Activated naive CD8-positive, alpha-beta T cell treated with anti-CD3 and anti-CD28 coated beads for 36 hours (primary cell): ENCODE results near the gene DCAF5. TPM values are rescaled to one million over a fixed set of nuclear protein-coding genes. Genes with fewer than 3 reads are reported as not detected.

ENCODE experiments used
- DNase-seq: peaks from one replicate; pipeline ENCODE4 v3.0.0; 2021
- H3K27ac Mint-ChIP-seq: one replicate; pipeline ENCODE4 v1.8.0; 2022; ENCODE audit warnings: mild to moderate bottlenecking, moderate library complexity, mixed read lengths
- H3K27me3 Mint-ChIP-seq: one replicate; pipeline ENCODE4 v1.8.0; 2022; ENCODE audit warnings: mild to moderate bottlenecking, mixed read lengths
- H3K36me3 Mint-ChIP-seq: one replicate; pipeline ENCODE4 v1.8.0; 2021; ENCODE audit warnings: mild to moderate bottlenecking, mixed read lengths
- H3K4me1 Mint-ChIP-seq: one replicate; pipeline ENCODE4 v1.8.0; 2021; ENCODE audit warnings: mixed read lengths
- H3K4me3 Mint-ChIP-seq: one replicate; pipeline ENCODE4 v1.8.0; 2022; ENCODE audit warnings: mild to moderate bottlenecking, moderate library complexity, mixed read lengths
- H3K9me3 Mint-ChIP-seq: one replicate; pipeline ENCODE4 v1.8.0; 2022; ENCODE audit warnings: mixed read lengths
- total RNA-seq, 2 experiments: library from RNA; stranded (reverse); gene quantifications; one replicate each; pipeline ENCODE4 v1.2.3, GENCODE V29; 2021

Gene DCAF5
- total RNA-seq, 2 experiments from 2014 or later: 33.4 to 35.1 TPM

DNA sequence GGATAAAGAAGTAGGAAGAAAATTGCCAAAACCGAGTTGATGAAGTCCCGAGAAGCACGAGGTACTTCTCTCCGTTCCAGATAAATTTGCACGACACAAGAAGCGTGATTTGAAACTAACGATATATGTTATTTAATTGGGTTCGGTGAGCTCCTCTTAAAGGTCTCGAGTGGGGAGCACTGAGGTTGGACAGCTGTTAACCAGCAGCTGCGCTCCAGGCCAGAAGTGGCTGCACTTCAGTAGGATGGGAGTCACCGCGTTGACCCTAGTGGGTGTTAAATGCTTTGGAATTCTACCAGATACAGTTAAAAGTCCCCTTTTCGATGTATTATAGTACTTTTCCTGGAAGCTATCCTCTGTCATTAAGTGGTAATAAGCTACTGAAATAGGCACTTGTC, 953 bp upstream of the DCAF5 start:
- H3K4me3 Mint-ChIP-seq: peak overlapping the region; percentile 86
- H3K27ac Mint-ChIP-seq: peak overlapping the region; percentile 85
- H3K36me3 Mint-ChIP-seq: peaks cover under 1% of the 10 kb centered on the region
- no peak for DNase-seq
- H3K27me3 Mint-ChIP-seq: peaks cover 3% of the 10 kb centered on the region
- no peaks in the 10 kb centered on the region for H3K9me3 Mint-ChIP-seq
- peaks cover 27% of the 10 kb centered on the region for H3K4me1 Mint-ChIP-seq

GRCh38 chr14:69153152-69153872, 393 bp upstream of the DCAF5 start:
- Mint-ChIP-seq H3K36me3 (peaks cover 6% of the 10 kb centered on the region), H3K4me3 (peak overlapping the region; percentile 93), H3K27ac (peak overlapping the region; percentile 85), H3K4me1 (peaks cover 31% of the 10 kb centered on the region), H3K27me3 (peaks cover under 1% of the 10 kb centered on the region), H3K9me3 (no peaks in the 10 kb centered on the region)
- peak; percentile 91 for DNase-seq

GRCh38 chr14:69152181-69152901, 578 bp downstream of the DCAF5 start:
- Mint-ChIP-seq H3K27me3 (no peaks in the 10 kb centered on the region), H3K36me3 (peaks cover 9% of the 10 kb centered on the region), H3K4me1 (peaks cover 39% of the 10 kb centered on the region), H3K27ac (peak overlapping the region; percentile 92), H3K4me3 (peak overlapping the region; percentile 93), H3K9me3 (no peaks in the 10 kb centered on the region)
- DNase-seq: peak; percentile 9

- Mint-ChIP-seq H3K27me3 (no peaks in the 10 kb centered on the region), H3K27ac (peak overlapping the region; percentile 92), H3K4me3 (peak overlapping the region; percentile 93), H3K4me1 (peaks cover 44% of the 10 kb centered on the region), H3K36me3 (peaks cover 9% of the 10 kb centered on the region), H3K9me3 (no peaks in the 10 kb centered on the region)
- DNase-seq: peak; percentile 86
These were observed 1.3 kb downstream of the DCAF5 start for GRCh38 chr14:69151458-69152180.

- no peak for DNase-seq
- peaks cover 15% of the 10 kb centered on the region for H3K36me3 Mint-ChIP-seq
- no peaks in the 10 kb centered on the region for H3K27me3 Mint-ChIP-seq
- H3K9me3 Mint-ChIP-seq: no peaks in the 10 kb centered on the region
- H3K4me1 Mint-ChIP-seq: peaks cover 54% of the 10 kb centered on the region
- H3K27ac Mint-ChIP-seq: no peak overlapping the region
- H3K4me3 Mint-ChIP-seq: peak overlapping the region; percentile 15
These were observed 3.3 kb downstream of the DCAF5 start for GRCh38 chr14:69149461-69150244.

GRCh38 chr14:69142101-69142500, 10.8 kb downstream of the DCAF5 start:
- Mint-ChIP-seq H3K4me1 (peaks cover 58% of the 10 kb centered on the region), H3K27ac (no peak overlapping the region), H3K27me3 (no peaks in the 10 kb centered on the region), H3K4me3 (no peak overlapping the region), H3K36me3 (peaks cover 26% of the 10 kb centered on the region), H3K9me3 (no peaks in the 10 kb centered on the region)
- no peak for DNase-seq

DNA sequence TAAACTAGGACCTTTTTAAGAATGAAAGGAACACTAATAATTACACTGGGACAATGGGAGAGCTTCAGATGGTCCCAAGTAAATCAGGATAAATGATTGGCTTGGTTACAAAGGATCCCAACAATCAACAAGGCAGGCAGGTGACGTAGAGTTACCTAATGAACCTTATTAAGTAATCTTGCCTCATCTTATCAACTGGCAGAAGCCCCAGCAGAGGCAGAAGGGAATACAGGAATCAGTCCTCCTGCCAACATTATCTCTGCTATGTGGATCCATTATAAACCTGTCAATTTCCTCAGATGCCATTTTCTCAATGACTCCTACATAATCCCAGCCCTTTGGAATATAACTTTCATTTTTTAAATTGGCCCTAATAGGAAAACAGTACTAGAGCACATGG, 11.4 kb downstream of the DCAF5 start:
- no peak for DNase-seq
- Mint-ChIP-seq H3K27me3 (no peaks in the 10 kb centered on the region), H3K27ac (no peak overlapping the region), H3K4me1 (peaks cover 57% of the 10 kb centered on the region), H3K4me3 (no peak overlapping the region), H3K36me3 (peaks cover 26% of the 10 kb centered on the region), H3K9me3 (no peaks in the 10 kb centered on the region)

DNA sequence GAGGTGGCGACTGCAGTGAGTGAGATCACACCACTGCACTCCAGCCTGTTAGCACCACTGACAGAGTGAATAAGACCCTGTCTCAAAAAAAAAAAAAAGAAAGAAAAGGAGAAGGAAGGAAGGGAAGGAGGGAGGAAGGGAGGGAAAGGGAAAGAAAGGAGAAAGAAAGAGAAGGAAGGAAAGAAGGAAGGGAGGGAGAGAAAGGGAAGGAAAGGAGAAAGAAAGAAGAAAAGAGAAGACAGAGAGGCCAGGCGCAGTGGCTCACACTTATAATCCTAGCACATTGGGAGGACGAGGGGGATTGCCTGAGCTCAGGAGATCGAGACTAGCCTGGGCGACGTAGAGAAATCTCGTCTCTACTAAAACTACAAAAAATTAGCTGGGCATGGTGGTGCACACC, 13.2 kb downstream of the DCAF5 start:
- Mint-ChIP-seq H3K27me3 (no peaks in the 10 kb centered on the region), H3K9me3 (no peaks in the 10 kb centered on the region), H3K27ac (no peak overlapping the region), H3K36me3 (peaks cover 19% of the 10 kb centered on the region), H3K4me1 (peaks cover 51% of the 10 kb centered on the region), H3K4me3 (no peak overlapping the region)
- DNase-seq: no peak

- peaks cover 19% of the 10 kb centered on the region for H3K36me3 Mint-ChIP-seq
- H3K27me3 Mint-ChIP-seq: no peaks in the 10 kb centered on the region
- peaks cover 58% of the 10 kb centered on the region for H3K4me1 Mint-ChIP-seq
- H3K9me3 Mint-ChIP-seq: no peaks in the 10 kb centered on the region
- peak overlapping the region; percentile 75 for H3K27ac Mint-ChIP-seq
- H3K4me3 Mint-ChIP-seq: no peak overlapping the region
- peak; percentile 46 for DNase-seq
These were observed 14.9 kb downstream of the DCAF5 start for GRCh38 chr14:69137843-69138535.

DNA sequence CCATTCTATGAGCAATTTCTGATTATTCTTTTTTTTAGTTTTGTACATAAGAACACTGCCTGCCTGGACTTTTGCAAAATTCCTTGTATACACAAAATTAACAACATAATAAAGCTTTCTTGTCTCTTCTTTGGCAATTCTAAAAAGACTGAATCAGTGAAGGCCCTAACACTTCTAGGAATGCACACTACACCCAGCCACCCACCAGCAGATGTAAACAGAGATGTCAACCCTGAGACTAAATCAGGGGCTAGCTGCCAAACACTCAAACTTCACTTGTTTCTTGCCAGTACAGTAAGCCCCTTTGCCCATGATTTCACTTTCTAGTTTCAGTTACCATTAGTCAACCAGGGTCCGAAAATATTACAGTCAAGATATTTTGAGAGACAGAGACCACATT, 15.5 kb downstream of the DCAF5 start:
- Mint-ChIP-seq H3K36me3 (peaks cover 16% of the 10 kb centered on the region), H3K4me3 (peak overlapping the region; percentile 5), H3K27me3 (no peaks in the 10 kb centered on the region), H3K4me1 (peaks cover 59% of the 10 kb centered on the region), H3K9me3 (no peaks in the 10 kb centered on the region), H3K27ac (peak overlapping the region; percentile 54)
- DNase-seq: peak; percentile 35

- H3K4me3 Mint-ChIP-seq: no peak overlapping the region
- peaks cover 19% of the 10 kb centered on the region for H3K36me3 Mint-ChIP-seq
- peaks cover 72% of the 10 kb centered on the region for H3K4me1 Mint-ChIP-seq
- no peak overlapping the region for H3K27ac Mint-ChIP-seq
- H3K9me3 Mint-ChIP-seq: no peaks in the 10 kb centered on the region
- no peaks in the 10 kb centered on the region for H3K27me3 Mint-ChIP-seq
- no peak for DNase-seq
These were observed 17.8 kb downstream of the DCAF5 start for GRCh38 chr14:69135133-69135532.

DNA sequence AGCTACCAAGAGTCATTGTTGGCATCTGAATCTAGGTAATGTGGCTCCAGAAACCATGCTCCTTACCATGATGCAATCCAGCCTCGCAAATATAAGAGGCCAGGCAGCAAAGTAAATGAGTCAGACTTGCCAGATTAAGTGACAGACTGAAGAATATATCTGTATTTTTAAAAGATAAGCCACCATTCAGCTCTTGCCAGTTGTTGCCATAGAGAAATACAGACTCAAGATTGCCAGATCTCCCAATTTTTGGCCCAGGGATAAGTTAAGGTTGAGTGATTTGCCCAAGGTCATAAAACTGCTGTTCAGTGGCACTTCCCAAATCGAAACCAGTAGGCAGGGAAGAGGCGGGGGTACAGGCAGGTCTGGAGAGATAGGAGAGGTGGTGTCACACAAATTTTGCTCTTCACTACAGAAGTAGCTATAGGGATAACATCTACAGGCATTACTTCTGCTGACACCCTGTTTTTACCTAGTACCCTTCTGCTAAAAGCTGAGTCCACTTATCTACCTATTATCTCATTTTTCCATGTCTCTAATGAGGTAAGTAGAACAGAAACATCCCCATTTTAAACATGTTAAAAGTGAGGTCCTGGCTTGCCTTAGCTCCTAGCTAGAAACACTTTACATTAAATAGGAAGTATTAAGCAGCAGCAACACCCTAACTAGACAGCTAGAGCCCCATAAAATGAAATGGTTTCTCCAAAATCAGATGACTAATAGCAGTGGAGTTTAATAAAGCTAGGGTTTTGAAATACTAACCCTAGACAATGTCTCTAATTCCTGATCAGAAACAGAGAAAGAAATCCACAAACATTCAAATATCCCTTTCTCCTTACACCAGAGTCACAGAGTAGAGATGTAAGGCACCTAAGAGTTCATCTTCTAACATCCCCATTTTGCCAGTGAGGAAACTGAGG, 19.5 kb downstream of the DCAF5 start:
- Mint-ChIP-seq H3K27me3 (no peaks in the 10 kb centered on the region), H3K36me3 (peaks cover 6% of the 10 kb centered on the region), H3K27ac (peak overlapping the region; percentile 96), H3K4me1 (peaks cover 74% of the 10 kb centered on the region), H3K4me3 (peak overlapping the region; percentile 53), H3K9me3 (no peaks in the 10 kb centered on the region)
- peak; percentile 30 for DNase-seq

DNA sequence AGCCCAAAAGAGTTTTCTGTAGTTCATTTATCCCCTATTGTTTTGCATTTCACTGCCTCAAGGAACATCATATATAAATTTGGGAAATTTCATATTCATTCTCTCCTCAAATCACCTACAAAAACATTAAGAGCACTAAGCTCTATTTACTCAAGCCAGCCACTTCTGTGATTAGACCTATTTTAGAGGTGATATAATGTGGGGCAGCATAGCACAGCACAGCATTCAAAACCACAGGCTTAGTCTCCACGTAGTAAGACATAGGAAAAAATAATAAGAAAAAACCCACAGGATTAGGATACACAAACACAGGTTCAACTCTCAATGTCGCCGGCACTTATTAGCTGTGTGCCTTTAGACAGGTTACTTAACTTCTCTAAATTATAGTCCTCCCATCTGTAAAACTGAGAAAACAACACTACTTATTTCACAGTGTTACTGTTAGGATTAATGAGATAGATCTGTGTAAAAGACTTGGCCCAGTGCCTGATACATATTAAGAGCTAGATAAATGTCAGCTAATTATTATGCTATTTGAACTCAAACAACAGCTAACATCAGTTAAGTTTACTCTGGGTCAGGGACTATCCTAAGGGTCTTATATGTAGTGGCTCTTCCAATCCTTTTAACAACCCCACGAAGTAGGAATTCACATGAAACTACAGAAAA, 20.3 kb downstream of the DCAF5 start:
- no peaks in the 10 kb centered on the region for H3K27me3 Mint-ChIP-seq
- H3K4me3 Mint-ChIP-seq: peak overlapping the region; percentile 53
- DNase-seq: no peak
- peaks cover 69% of the 10 kb centered on the region for H3K4me1 Mint-ChIP-seq
- H3K9me3 Mint-ChIP-seq: no peaks in the 10 kb centered on the region
- peak overlapping the region; percentile 96 for H3K27ac Mint-ChIP-seq
- H3K36me3 Mint-ChIP-seq: peaks cover 6% of the 10 kb centered on the region
